Transverse colon (tissue), 4 donors: ENCODE data around the gene FAM20A.

Source experiments
- EP300 ChIP-seq: sonication (generic); formaldehyde crosslinking; IDR thresholded peaks from one replicate; pipeline ENCODE4 v1.6.1; 2017; ENCODE audit warnings: antibody characterized with exemption, low read depth
- POLR2A ChIP-seq: fragments of 450-650 bp; IDR thresholded peaks from one replicate; pipeline ENCODE4 v1.6.1; 2016; ENCODE audit warnings: antibody characterized with exemption, mild to moderate bottlenecking, moderate library complexity
- POLR2AphosphoS5 ChIP-seq, 3 donors: sonication (generic); formaldehyde crosslinking; IDR thresholded peaks; one replicate each; pipeline ENCODE4 v1.6.1; 2016; ENCODE audit warnings: antibody characterized with exemption in 3 of 3
- TF ChIP-seq, protein P1 (sequence below), 5 experiments: fragments of 200-600 bp in 3 of 5; fragments of 450-650 bp in 2 of 5; sonication (generic) in 3 of 5; IDR thresholded peaks; 1 replicate in 2 of 5; 2 replicates in 3 of 5; pipeline ENCODE4 v1.5.1; 2016 to 2017; ENCODE audit warnings: antibody characterized with exemption in 5 of 5, inconsistent platforms in 3 of 5, mild to moderate bottlenecking in 2 of 5, moderate library complexity in 1 of 5

- TF ChIP-seq, protein P1, sequence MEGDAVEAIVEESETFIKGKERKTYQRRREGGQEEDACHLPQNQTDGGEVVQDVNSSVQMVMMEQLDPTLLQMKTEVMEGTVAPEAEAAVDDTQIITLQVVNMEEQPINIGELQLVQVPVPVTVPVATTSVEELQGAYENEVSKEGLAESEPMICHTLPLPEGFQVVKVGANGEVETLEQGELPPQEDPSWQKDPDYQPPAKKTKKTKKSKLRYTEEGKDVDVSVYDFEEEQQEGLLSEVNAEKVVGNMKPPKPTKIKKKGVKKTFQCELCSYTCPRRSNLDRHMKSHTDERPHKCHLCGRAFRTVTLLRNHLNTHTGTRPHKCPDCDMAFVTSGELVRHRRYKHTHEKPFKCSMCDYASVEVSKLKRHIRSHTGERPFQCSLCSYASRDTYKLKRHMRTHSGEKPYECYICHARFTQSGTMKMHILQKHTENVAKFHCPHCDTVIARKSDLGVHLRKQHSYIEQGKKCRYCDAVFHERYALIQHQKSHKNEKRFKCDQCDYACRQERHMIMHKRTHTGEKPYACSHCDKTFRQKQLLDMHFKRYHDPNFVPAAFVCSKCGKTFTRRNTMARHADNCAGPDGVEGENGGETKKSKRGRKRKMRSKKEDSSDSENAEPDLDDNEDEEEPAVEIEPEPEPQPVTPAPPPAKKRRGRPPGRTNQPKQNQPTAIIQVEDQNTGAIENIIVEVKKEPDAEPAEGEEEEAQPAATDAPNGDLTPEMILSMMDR (IDR thresholded peaks at IDR 0.05), result no peak
- no peak for TF ChIP-seq POLR2A
- no peak for TF ChIP-seq EP300
- TF ChIP-seq POLR2AphosphoS5 (IDR thresholded peaks at IDR 0.05), result no peak
These were observed 31.8 kb downstream of the FAM20A start for GRCh38 chr17:68569346-68569745.
